Iris pigment epithelial cell (primary cell): ENCODE results near the gene NELFE.
"Not testable (repeated sequence)": the region's sequence is repeated elsewhere in the genome, so short reads cannot be mapped to it uniquely, and the experiment has no call there.

Source experiments
- DNase-seq: peaks from one replicate; pipeline ENCODE4 v3.0.0-alpha.2; 2011; ENCODE audit warnings: low read depth

The NELFE gene

DNA sequence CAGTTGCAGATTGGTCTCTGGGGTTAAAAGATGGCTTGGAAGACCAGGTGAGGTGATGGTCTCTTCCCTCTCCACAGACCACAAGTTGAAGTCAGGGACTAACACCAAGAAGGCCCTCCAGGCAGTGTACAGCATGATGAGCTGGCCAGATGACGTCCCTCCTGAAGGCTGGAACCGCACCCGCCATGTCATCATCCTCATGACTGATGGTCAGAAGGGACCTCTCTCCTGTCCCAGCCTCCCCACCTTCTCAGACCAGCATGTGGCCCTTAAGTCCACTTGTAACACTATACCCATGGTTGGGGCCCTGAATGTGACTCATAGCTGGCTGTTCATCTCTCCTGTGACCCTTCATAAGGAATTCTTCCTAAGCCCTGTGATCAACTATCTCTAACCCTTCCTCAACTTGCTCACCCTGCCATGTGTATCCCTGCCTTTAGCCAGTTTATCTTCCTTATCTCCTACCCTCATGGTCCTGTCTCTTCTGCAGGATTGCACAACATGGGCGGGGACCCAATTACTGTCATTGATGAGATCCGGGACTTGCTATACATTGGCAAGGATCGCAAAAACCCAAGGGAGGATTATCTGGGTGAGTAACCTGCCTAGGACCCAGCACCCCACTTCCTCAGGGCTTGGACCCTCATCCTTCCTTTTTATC, 9.9 kb downstream of the NELFE start:
- DNase-seq: peak; percentile 57

DNA sequence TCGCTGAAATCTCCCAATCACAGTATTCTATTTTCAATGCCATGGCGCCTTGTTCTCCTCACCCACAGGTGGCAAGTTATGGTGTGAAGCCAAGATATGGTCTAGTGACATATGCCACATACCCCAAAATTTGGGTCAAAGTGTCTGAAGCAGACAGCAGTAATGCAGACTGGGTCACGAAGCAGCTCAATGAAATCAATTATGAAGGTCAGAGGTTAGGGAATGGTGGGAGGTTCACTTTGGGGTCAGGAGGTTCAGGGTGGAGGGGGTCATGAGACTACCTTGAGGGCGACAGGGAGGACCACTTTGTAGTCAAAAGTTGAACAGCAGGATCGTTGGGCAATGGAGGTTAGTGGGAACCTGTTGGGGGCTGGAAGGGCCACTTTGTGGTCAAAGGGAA, 10.5 kb downstream of the NELFE start:
- no peak for DNase-seq

DNA sequence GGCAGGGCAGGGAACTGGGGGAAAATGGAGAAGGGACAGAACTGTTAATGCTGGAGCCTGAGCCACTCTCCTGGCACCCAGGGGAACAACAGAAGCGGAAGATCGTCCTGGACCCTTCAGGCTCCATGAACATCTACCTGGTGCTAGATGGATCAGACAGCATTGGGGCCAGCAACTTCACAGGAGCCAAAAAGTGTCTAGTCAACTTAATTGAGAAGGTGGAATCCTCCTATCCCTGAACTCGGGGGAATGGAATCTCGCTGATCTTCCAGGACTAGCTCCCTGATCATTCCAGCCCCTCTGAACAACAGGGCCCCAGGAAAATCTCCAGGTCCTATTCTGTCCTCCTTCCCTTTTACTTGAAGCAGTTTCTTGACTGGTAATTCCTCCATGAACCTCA, 10.9 kb downstream of the NELFE start:
- no peak for DNase-seq

DNA sequence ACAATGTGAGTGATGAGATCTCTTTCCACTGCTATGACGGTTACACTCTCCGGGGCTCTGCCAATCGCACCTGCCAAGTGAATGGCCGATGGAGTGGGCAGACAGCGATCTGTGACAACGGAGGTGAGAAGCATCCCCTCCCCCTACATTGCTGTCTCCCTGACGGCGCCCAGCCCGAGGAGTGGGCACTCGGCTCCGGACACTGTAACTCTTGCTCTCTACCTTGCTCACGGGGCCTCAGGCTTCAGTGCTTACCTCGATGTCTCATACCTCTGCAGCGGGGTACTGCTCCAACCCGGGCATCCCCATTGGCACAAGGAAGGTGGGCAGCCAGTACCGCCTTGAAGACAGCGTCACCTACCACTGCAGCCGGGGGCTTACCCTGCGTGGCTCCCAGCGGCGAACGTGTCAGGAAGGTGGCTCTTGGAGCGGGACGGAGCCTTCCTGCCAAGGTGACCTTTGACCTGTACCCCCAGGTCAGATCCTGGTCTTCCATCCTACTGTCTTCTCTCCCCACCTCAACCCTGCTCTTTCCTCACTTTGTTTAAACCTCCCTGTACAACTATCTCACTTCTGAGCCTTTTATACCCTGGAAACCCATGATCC, 11.6 kb downstream of the NELFE start:
- no peak for DNase-seq

DNA sequence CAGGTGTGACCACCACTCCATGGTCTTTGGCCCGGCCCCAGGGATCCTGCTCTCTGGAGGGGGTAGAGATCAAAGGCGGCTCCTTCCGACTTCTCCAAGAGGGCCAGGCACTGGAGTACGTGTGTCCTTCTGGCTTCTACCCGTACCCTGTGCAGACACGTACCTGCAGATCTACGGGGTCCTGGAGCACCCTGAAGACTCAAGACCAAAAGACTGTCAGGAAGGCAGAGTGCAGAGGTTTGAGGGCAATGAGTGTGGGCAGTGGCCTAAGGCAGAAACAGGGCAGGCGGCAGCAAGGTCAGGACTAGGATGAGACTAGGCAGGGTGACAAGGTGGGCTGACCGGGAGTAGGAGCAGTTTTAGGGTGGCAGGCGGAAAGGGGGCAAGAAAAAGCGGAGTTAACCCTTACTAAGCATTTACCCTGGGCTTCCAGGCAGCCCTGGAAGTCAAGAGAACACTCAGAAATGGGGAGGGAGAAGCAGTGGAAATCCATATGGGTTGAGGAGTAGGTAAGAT, 12.3 kb downstream of the NELFE start:
- DNase-seq: no peak

DNA sequence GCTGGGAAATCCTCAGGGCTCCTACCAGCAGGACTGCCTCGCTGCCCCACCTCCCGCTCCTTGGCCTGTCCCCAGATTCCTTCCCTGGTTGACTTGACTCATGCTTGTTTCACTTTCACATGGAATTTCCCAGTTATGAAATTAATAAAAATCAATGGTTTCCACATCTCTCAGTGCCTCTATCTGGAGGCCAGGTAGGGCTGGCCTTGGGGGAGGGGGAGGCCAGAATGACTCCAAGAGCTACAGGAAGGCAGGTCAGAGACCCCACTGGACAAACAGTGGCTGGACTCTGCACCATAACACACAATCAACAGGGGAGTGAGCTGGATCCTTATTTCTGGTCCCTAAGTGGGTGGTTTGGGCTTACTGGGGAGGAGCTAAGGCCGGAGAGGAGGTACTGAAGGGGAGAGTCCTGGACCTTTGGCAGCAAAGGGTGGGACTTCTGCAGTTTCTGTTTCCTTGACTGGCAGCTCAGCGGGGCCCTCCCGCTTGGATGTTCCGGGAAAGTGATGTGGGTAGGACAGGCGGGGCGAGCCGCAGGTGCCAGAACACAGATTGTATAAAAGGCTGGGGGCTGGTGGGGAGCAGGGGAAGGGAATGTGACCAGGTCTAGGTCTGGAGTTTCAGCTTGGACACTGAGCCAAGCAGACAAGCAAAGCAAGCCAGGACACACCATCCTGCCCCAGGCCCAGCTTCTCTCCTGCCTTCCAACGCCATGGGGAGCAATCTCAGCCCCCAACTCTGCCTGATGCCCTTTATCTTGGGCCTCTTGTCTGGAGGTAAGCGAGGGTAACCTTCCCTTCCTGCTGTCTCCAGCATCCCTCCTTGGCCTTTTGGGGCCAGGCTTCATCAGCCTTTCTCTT, 13.0 kb downstream of the NELFE start, which contains the start of gene CFB:
Gene CFB (plus strand): TSS at position 589 of the 863 bp plus-strand sequence. CDS start 127 bp downstream, at position 716.
- peak; percentile 88 for DNase-seq

DNA sequence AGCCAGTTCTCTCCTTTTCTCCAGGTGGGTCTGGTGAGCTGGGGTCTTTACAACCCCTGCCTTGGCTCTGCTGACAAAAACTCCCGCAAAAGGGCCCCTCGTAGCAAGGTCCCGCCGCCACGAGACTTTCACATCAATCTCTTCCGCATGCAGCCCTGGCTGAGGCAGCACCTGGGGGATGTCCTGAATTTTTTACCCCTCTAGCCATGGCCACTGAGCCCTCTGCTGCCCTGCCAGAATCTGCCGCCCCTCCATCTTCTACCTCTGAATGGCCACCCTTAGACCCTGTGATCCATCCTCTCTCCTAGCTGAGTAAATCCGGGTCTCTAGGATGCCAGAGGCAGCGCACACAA, 13.6 kb downstream of the NELFE start:
- no peak for DNase-seq

DNA sequence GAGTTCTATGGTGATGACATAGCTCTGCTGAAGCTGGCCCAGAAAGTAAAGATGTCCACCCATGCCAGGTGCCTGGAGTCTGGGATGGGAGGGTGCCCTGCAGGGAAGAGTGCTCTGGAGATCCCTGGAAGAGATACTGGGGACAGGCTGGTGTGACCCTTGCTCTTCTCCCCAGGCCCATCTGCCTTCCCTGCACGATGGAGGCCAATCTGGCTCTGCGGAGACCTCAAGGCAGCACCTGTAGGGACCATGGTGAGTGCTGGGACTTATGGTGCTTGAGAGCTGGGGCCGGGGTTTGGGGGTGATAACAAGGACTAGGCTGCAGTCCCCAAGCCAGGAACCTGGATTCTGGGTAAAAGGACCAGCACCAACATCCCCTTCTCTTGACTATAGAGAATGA, 15.0 kb downstream of the NELFE start:
- DNase-seq: no peak

DNA sequence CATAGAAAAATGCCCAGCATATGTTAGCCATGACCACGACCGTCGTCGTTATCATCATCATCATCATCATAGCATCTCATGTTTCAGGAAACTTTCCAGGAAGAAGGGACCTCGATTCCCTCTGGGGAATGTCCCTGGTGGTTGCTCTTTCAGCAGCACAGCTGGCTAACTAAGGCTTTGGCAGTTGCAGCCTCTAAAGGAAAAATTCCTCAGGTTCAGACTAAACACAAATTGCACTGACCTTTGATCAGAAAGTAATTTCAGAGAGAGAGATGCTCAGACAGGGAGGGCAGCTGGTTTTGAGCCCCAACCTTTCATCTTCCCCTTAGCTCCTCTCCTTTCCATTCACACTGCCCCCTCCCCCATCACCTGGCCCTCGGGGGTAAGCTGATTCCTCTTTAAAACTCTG, 18.5 kb downstream of the NELFE start:
- DNase-seq: peak; percentile 42

DNA sequence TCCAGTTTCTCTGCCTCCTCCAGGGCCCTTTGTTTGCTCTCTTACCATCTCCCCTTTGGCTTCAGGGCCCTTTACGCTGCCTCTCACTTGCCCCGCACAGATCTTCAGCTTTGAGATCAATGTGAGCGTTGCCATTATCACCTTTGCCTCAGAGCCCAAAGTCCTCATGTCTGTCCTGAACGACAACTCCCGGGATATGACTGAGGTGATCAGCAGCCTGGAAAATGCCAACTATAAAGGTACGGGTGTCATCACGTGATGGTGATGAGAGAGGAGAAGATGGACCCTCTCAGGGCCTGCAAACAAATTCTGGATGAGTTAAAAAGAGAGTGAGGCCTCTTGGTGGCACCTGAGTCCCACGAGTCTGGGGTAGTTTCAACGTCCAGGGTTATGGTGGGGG, 22.9 kb downstream of the NELFE start:
- no peak for DNase-seq

DNA sequence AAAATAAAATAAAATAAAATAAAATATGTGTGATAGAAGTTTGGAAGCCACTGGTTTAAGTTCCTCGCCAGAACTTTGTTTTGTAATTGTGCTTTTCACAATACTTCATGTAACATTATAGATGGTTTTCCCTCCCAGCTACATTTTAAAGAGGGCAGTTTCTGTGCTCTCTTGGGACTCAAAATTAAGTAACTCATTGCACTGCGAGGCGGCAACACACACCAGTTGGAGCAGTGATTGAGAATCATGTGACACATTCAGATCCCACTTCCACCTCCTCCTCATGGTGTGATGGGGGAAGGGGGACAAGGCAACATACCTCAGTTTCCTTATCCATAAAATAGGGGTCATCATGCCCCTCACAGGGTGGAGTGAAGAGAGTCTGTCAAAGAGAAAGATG, 23.8 kb downstream of the NELFE start:
- DNase-seq: no peak

DNA sequence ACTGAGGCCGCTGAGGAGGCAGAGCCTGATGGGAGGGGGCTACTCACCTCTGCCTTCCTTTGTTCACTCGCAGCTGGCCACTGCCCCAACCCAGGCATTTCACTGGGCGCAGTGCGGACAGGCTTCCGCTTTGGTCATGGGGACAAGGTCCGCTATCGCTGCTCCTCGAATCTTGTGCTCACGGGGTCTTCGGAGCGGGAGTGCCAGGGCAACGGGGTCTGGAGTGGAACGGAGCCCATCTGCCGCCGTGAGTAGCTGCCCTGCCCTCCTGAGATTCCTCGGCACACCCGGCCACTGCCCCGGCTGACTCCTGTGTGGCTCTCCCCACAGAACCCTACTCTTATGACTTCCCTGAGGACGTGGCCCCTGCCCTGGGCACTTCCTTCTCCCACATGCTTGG, 25.2 kb downstream of the NELFE start:
- DNase-seq: no peak

DNA sequence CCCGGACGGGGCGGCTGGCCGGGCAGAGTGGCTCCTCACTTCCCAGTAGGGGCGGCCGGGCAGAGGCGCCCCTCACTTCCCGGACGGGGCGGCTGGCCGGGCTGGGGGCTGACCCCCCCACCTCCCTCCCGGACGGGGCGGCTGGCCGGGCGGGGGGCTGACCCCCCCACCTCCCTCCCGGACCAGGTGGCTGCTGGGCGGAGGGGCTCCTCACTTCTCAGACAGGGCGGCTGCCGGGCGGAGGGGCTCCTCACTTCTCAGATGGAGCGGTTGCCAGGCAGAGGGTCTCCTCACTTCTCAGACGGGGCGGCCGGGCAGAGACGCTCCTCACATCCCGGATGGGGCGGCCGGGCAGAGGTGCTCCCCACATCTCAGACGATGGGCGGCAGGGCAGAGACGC, 26.6 kb downstream of the NELFE start:
- DNase-seq: not testable (repeated sequence)

DNA sequence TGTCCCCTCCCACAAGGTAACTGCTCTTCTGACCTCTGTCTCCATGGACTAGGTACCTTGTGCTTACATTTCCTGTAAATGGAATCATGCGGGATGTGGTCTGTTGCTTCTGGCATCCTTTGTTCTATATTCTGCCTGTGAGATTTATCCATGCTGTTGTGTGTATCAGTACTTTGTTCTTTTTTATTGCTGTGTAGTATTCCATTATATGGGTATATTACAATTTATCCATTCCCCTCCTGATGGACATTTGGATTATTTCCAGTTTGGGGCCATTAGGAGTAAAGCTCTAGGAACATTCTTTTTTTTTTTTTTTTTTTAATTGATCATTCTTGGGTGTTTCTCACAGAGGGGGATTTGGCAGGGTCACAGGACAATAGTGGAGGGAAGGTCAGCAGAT, 27.8 kb downstream of the NELFE start:
- no peak for DNase-seq

DNA sequence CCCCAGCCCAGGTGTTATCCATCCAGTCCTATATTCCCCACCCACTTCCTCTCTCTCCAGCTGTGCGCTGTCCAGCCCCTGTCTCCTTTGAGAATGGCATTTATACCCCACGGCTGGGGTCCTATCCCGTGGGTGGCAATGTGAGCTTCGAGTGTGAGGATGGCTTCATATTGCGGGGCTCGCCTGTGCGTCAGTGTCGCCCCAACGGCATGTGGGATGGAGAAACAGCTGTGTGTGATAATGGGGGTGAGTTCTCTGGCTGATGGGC, 30.2 kb downstream of the NELFE start:
- no peak for DNase-seq

DNA sequence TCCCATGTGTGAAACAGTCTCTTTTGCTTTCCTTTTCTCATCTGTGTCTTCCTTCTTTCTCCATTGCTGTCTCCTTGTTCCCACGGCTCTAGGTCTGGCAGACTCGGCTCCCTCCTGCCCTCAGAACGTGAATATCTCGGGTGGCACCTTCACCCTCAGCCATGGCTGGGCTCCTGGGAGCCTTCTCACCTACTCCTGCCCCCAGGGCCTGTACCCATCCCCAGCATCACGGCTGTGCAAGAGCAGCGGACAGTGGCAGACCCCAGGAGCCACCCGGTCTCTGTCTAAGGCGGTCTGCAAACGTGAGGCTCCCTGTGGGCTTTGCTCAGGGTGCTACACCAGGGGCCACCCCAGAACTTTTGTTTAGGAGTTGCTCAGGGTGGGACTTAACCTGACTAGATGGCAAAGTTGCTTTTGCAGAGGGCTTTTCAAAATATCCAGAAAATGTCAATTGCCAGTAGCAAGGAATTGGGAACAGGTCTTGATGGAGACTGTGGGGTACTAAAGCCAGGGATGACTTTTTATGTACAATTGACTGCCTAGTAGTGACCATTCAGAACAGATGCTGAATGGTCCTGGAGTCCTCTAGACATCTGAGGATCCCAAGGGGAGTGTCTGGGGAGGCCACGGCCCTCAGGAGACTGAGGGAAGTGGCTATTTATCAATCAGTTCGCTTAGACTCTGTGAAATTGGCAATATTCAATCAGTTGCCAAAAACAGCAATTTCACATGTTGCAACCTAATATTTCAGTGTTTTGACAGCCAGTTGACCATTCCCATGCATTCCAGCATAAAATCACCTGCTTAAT, 30.7 kb downstream of the NELFE start:
- DNase-seq: no peak

DNA sequence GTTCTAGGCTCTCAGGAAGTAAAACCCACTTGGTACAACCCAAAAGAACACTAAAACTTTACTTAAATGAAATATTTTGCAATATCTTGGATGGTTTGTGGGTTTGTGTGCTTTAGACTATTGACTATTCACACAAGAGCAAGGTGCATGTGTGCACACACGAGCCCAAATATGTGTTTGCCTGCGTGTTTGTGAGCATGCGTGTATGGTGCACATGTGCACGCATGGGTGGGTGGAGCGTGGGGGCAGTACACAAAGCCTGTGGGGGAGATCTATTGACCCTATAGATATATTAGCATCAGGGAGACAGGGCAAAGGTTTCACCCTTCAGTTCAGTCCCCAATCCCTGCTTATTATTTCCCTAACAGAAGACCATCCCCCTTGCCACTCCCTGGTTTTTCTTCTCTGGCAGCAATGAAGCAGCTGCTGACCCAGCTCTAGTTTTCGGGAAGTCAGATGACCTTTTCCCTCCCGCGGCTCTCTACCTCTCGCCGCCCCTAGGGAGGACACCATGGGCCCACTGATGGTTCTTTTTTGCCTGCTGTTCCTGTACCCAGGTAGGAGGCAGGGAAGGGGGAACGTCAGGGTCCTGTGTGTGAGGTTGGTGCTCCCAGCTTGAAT, 31.4 kb downstream of the NELFE start, which contains the start of gene C2:
Gene C2 (plus strand): TSS at position 476 of the 621 bp plus-strand sequence. CDS start 36 bp downstream, at position 512.
- DNase-seq: no peak

DNA sequence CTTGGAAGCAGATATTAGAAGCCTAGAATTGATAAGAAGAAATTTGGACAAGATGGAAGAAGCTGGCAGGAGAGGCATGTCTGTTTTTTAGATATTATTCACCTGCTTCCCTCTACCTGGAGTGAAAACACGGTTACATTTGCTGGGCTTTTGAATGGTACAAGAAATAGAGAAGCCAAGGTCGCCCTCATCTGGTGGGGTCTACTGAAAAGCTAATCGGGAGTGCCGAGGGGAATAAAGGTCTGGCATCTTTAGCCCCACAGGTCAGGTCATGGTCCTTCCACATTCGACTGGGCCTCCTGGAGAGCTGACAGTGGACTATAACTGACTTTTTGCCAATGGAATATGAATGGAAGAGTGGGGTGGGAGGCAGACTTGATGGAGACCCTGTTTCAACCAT, 35.8 kb downstream of the NELFE start:
- no peak for DNase-seq

DNA sequence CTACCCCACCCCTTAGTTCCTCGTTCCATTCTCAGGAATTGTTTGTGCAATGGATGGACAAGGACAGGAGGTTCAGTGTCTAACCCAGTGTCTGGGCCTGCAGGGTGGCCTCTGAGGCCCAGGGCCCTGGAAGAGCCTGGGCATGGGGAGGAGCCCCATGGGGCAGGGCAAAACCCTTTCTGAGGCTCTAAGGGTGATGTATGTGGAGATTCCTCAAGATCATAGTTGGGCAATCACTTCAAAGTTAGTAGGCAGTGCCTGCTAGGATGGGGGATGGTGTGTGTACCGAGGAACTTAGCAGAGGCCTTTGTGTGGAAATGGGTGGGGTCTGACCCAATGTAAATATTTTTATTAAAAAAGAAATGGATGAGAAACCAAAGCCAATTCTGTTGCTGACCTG, 38.0 kb downstream of the NELFE start:
- DNase-seq: no peak

DNA sequence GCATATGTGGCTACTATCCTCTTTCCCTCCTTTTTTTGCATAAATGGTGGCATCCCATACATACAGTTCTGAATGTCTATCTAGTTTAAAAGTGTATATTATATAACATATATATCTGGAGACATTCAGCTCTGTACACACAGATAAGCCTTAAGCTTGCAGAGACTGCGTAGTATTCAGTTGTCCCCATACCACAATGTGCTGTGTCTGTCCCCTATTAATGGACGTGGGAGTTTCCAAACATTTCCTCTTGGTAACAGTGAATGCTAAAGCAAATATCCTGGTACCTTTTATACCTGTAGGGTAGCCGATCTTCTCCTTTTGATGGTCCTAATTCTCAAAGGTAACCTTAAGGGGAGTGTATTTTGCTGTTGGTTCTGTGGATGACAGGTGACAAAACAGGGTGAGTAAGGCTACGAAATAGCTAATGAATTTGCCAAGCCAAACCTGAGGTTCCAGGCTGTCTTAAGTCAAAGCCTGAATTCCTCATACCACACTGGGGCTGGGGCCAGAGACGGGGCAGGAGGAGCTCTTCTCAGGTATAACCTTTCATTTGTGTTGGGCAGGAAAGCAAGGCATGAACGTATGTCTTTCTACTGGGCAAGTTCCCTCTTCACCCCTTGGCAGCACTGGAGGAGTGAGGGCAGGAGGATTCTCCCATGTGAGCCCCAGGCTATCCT, 39.0 kb downstream of the NELFE start:
- DNase-seq: no peak

DNA sequence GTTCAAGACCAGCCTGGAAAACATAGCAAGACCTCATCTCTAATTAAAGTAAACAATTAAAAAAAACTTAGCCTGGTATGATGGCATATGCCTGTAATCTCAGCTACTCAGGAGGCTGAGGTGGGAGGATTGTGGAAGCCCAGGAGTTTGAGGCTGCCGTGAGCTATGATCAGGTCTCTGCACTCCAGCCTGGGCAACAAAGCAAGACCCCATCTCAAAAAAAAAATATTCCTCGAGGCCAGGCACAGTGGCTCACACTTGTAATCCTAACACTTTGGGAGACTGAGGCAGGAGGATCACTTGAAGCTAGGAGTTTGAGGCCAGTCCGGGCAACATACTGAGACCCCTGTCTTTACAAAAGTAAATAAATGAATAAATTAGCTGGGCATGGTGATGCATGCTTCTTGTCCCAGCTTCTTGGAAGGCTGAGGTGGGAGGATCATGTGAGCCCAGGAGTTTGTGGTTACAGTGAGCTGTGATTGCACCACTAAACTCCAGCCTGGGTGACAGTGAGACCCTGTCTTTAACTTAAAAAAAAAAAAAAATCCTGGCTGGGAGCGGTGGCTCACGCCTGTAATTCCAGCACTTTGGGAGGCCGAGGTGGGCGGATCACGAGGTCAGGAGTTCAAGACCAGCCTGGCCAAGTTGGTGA, 40.6 kb downstream of the NELFE start:
- DNase-seq: peak; percentile 34
